ENCODE results near the gene NLRP14.

The NLRP14 gene

GRCh38 chr11:7020183-7020917, at the start of gene NLRP14, which contains the start of gene ZNF214:
Gene NLRP14 (plus strand): TSS chr11:7020479. CDS start chr11:7038587, 18,108 bp downstream.
Gene ZNF214 (minus strand): TSS chr11:7020346. CDS start chr11:7002835, 17,511 bp downstream.
- DNase-seq: no peak

- DNase-seq: no peak
These were observed 40.9 kb upstream of the NLRP14 start for GRCh38 chr11:6979365-6979764.

- no peak for DNase-seq
These were observed 33.8 kb upstream of the NLRP14 start for GRCh38 chr11:6986487-6986886.

GRCh38 chr11:6988506-6988905, 31.8 kb upstream of the NLRP14 start:
- no peak for DNase-seq

GRCh38 chr11:6991227-6991626, 29.1 kb upstream of the NLRP14 start:
- no peak for DNase-seq

GRCh38 chr11:6992026-6992425, 28.3 kb upstream of the NLRP14 start:
- DNase-seq: no peak

- DNase-seq: no peak
These were observed 27.5 kb upstream of the NLRP14 start for GRCh38 chr11:6992457-6993417.

GRCh38 chr11:6995703-6996102, 24.6 kb upstream of the NLRP14 start:
- no peak for DNase-seq

- DNase-seq: no peak
These were observed 15.8 kb upstream of the NLRP14 start for GRCh38 chr11:7004482-7004881.

GRCh38 chr11:7014118-7014517, 6.2 kb upstream of the NLRP14 start:
- DNase-seq: no peak

GRCh38 chr11:7016011-7016410, 4.3 kb upstream of the NLRP14 start:
- no peak for DNase-seq

- DNase-seq: no peak
These were observed 638 bp upstream of the NLRP14 start for GRCh38 chr11:7019500-7020182.

- no peak for DNase-seq
These were observed 1.0 kb downstream of the NLRP14 start for GRCh38 chr11:7021318-7021717.

- DNase-seq: no peak
These were observed 7.9 kb downstream of the NLRP14 start for GRCh38 chr11:7028141-7028540.

GRCh38 chr11:7030836-7031235, 10.6 kb downstream of the NLRP14 start:
- no peak for DNase-seq

GRCh38 chr11:7031471-7031871, 11.2 kb downstream of the NLRP14 start:
- DNase-seq: no peak

GRCh38 chr11:7032692-7033091, 12.4 kb downstream of the NLRP14 start:
- no peak for DNase-seq

GRCh38 chr11:7034019-7034418, 13.7 kb downstream of the NLRP14 start:
- no peak for DNase-seq

GRCh38 chr11:7046474-7047175, 26.3 kb downstream of the NLRP14 start:
- no peak for DNase-seq

GRCh38 chr11:7050191-7050590, 29.9 kb downstream of the NLRP14 start:
- no peak for DNase-seq

GRCh38 chr11:7056828-7057513, 36.7 kb downstream of the NLRP14 start:
- no peak for DNase-seq

- DNase-seq: no peak
These were observed 37.4 kb downstream of the NLRP14 start for GRCh38 chr11:7057641-7058040.

Data from NCI-H2171 treated with DMSO at 0.1 percent for 48 hours (cell line).